Panc1 (cell line): ENCODE results near the gene PDZD8. TPM values are rescaled to one million over a fixed set of nuclear protein-coding genes. Genes with fewer than 3 reads are reported as not detected.

Experiments used
- ATAC-seq: fragments of 200-7000 bp; cut with Tn5 transposase; 2 replicates; pipeline ENCODE4 v1.9.1; 2020; ENCODE audit warnings: mild to moderate bottlenecking, moderate library complexity
- BruUV-seq: library from RNA; stranded (reverse); fragments of 400-500 nt; replicated peaks from 2 replicates; lab custom pipeline; 2021; lab: Mats Ljungman, UMichigan
- CTCF ChIA-PET: fragments of 300-600 bp; sonication (Branson Sonifier 250); formaldehyde crosslinking; loops from one replicate; lab custom pipeline; 2022; ENCODE audit warnings: antibody characterized with exemption; lab: Charles Lee
- POLR2A ChIA-PET: fragments of 300-600 bp; sonication (Branson Sonifier 250); formaldehyde crosslinking; loops from one replicate; lab custom pipeline; 2022; ENCODE audit warnings: antibody characterized with exemption; lab: Charles Lee
- DNase-seq: peaks from one replicate; pipeline ENCODE4 v3.0.0-alpha.2; 2010; ENCODE audit warnings: low read depth, low spot score
- H3K27ac ChIP-seq: 2 replicates; pipeline ENCODE4 v1.5.1; 2011; ENCODE audit warnings: mild to moderate bottlenecking, low read length, inconsistent platforms
- H3K27me3 ChIP-seq: fragments of 200-500 bp; sonication (Bioruptor generic); 2 replicates; pipeline ENCODE4 v1.6.0; 2014; ENCODE audit warnings: low read length, inconsistent platforms; ENCODE audit not compliant: control insufficient read depth, insufficient read depth
- H3K36me3 ChIP-seq: fragments of 200-500 bp; sonication (Bioruptor generic); 2 replicates; pipeline ENCODE4 v1.5.1; 2014; ENCODE audit warnings: inconsistent platforms, mild to moderate bottlenecking, low read length, moderate library complexity; ENCODE audit not compliant: control insufficient read depth, insufficient read depth
- H3K4me1 ChIP-seq: 2 replicates; pipeline ENCODE4 v1.5.1; 2011; ENCODE audit warnings: inconsistent platforms, mild to moderate bottlenecking, low read length, moderate library complexity; ENCODE audit not compliant: control insufficient read depth, insufficient read depth
- H3K4me3 ChIP-seq, 2 experiments: 2 replicates each; pipeline ENCODE4 v1.5.1; 2011 to 2012; ENCODE audit warnings: low read depth in 2 of 2, low read length in 2 of 2, mild to moderate bottlenecking in 2 of 2, inconsistent platforms in 1 of 2, moderate library complexity in 1 of 2
- H3K9me3 ChIP-seq: fragments of 200-500 bp; sonication (Bioruptor generic); 2 replicates; pipeline ENCODE4 v1.5.1; 2014; ENCODE audit warnings: low read depth, mild to moderate bottlenecking, inconsistent platforms, low read length, moderate library complexity; ENCODE audit not compliant: control insufficient read depth, insufficient read depth
- POLR2AphosphoS5 ChIP-seq: IDR thresholded peaks from 2 replicates; pipeline ENCODE4 v1.6.1; 2012; ENCODE audit warnings: mild to moderate bottlenecking, low read depth, low read length, moderate library complexity
- SIN3A ChIP-seq: IDR thresholded peaks from 2 replicates; pipeline ENCODE4 v1.6.1; 2012; ENCODE audit warnings: low read depth, mild to moderate bottlenecking, low read length, moderate library complexity, borderline replicate concordance; ENCODE audit not compliant: insufficient read depth
- TCF7L2 ChIP-seq: IDR thresholded peaks from 2 replicates; pipeline ENCODE4 v1.6.1; 2011; ENCODE audit warnings: mild to moderate bottlenecking, low read depth, low read length, inconsistent platforms
- in situ Hi-C: cut with HindIII; loops from 2 replicates; pipeline ENCODE4 v1.10.0; 2016; ENCODE audit warnings: low sequenced_read_pairs, low pct_unique_long_range_greater_than_20kb
- intact Hi-C: fragments of 100-400 bp; cut with micrococcal nuclease; formaldehyde crosslinking; loops from one replicate; pipeline ENCODE4 v1.10.0; 2022; ENCODE audit not compliant: unreplicated experiment
- total RNA-seq: library from RNA; stranded (reverse); gene quantifications from one replicate; pipeline ENCODE4 v1.2.1, GENCODE V29; 2021; ENCODE audit not compliant: unreplicated experiment
- TF ChIP-seq, protein P1 (sequence below), 2 experiments: IDR thresholded peaks; 2 replicates each; pipeline ENCODE4 v1.6.1; 2011 to 2012; ENCODE audit warnings: low read depth in 2 of 2, control low read depth in 1 of 2, low read length in 1 of 2, mild to moderate bottlenecking in 1 of 2, moderate library complexity in 1 of 2; ENCODE audit not compliant: insufficient read depth in 1 of 2
- TF ChIP-seq, protein P2 (sequence below): fragments of 450-650 bp; IDR thresholded peaks from 2 replicates; pipeline ENCODE4 v1.5.1; 2017; ENCODE audit warnings: mild to moderate bottlenecking

The PDZD8 gene
- total RNA-seq, 1 experiment from 2014 or later: 44.7 TPM

DNA sequence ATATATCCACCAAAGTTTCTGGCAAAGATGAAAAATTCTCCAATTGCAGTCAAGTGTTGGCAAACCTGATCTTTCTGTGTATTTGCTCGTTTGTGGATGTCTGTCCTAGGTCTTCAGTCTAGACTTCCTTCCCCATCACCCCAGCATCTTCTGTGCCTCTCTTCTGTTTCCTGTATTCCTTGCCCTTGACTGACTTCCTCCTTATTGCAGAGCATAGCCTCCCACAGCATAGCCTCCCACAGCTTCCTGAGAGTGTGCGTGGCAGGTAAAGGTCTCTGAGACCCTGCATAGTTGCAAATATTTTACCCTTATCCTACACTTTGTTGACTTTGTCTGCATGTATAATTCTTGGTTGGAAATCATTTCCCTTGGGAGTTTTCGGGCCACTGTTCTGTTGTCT is 116.0 kb downstream of the PDZD8 start:
- CTCF ChIA-PET: no interaction called here

DNA sequence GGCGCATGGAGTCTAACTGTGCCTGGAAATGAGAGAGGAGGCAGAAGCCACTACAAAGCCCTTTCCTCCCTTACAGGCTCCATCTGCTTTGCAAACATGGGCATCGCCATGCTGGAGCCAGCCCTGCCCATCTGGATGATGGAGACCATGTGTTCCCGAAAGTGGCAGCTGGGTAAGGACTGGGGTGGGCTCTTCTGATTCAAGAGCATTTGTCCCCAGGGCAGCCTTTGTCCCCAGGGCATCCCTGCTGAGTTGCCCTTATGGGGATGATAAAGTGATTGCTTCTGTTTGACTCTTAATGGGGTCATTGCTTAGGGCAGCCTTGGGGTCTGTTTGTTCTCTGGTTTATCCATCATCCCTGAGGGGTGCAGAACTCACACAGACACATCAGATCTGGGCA is 117.5 kb downstream of the PDZD8 start:
- ChIA-PET CTCF (no interaction called here), POLR2A (no interaction called here)
- no peak overlapping the region for H3K4me3 ChIP-seq
- H3K27me3 ChIP-seq: peaks cover 26% of the 10 kb centered on the region
- in situ Hi-C loops: no loop called here
- H3K9me3 ChIP-seq: no peaks in the 10 kb centered on the region
- no TSS peak for BruUV-seq
- H3K27ac ChIP-seq: no peak overlapping the region
- intact Hi-C loops: no loop called here
- H3K36me3 ChIP-seq: no peaks in the 10 kb centered on the region
- TF ChIP-seq, protein P1, sequence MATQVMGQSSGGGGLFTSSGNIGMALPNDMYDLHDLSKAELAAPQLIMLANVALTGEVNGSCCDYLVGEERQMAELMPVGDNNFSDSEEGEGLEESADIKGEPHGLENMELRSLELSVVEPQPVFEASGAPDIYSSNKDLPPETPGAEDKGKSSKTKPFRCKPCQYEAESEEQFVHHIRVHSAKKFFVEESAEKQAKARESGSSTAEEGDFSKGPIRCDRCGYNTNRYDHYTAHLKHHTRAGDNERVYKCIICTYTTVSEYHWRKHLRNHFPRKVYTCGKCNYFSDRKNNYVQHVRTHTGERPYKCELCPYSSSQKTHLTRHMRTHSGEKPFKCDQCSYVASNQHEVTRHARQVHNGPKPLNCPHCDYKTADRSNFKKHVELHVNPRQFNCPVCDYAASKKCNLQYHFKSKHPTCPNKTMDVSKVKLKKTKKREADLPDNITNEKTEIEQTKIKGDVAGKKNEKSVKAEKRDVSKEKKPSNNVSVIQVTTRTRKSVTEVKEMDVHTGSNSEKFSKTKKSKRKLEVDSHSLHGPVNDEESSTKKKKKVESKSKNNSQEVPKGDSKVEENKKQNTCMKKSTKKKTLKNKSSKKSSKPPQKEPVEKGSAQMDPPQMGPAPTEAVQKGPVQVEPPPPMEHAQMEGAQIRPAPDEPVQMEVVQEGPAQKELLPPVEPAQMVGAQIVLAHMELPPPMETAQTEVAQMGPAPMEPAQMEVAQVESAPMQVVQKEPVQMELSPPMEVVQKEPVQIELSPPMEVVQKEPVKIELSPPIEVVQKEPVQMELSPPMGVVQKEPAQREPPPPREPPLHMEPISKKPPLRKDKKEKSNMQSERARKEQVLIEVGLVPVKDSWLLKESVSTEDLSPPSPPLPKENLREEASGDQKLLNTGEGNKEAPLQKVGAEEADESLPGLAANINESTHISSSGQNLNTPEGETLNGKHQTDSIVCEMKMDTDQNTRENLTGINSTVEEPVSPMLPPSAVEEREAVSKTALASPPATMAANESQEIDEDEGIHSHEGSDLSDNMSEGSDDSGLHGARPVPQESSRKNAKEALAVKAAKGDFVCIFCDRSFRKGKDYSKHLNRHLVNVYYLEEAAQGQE (IDR thresholded peaks at IDR 0.05; ENCODE audit: insufficient read depth in 1 of 2, low read depth in 2 of 2, low read length in 1 of 2): no peak
- TF ChIP-seq TCF7L2 (no peak), SIN3A (no peak), POLR2AphosphoS5 (no peak)
- TF ChIP-seq, protein P2, sequence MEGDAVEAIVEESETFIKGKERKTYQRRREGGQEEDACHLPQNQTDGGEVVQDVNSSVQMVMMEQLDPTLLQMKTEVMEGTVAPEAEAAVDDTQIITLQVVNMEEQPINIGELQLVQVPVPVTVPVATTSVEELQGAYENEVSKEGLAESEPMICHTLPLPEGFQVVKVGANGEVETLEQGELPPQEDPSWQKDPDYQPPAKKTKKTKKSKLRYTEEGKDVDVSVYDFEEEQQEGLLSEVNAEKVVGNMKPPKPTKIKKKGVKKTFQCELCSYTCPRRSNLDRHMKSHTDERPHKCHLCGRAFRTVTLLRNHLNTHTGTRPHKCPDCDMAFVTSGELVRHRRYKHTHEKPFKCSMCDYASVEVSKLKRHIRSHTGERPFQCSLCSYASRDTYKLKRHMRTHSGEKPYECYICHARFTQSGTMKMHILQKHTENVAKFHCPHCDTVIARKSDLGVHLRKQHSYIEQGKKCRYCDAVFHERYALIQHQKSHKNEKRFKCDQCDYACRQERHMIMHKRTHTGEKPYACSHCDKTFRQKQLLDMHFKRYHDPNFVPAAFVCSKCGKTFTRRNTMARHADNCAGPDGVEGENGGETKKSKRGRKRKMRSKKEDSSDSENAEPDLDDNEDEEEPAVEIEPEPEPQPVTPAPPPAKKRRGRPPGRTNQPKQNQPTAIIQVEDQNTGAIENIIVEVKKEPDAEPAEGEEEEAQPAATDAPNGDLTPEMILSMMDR: no peak
- DNase-seq (no peak), ATAC-seq (no peak)
- no peaks in the 10 kb centered on the region for H3K4me1 ChIP-seq

More for the DNA sequence above, 116.0 kb downstream of the PDZD8 start:
- DNase-seq (no peak), ATAC-seq (no peak)
- in situ Hi-C loops: no loop called here
- H3K4me3 ChIP-seq: no peak overlapping the region
- H3K27ac ChIP-seq: no peak overlapping the region
- POLR2A ChIA-PET: no interaction called here
- H3K36me3 ChIP-seq: no peaks in the 10 kb centered on the region
- peaks cover 24% of the 10 kb centered on the region for H3K27me3 ChIP-seq
- no peaks in the 10 kb centered on the region for H3K4me1 ChIP-seq
- TF ChIP-seq, protein P1 (IDR thresholded peaks at IDR 0.05; ENCODE audit: insufficient read depth in 1 of 2, low read depth in 2 of 2, low read length in 1 of 2): no peak
- no peak for TF ChIP-seq TCF7L2
- TF ChIP-seq, protein P2: no peak
- no peak for TF ChIP-seq SIN3A
- TF ChIP-seq POLR2AphosphoS5: no peak
- no TSS peak for BruUV-seq
- intact Hi-C loops: no loop called here
- no peaks in the 10 kb centered on the region for H3K9me3 ChIP-seq
